Heart left ventricle (tissue), 16 donors: ENCODE measurements around the gene ADIG. TPM values are rescaled to one million over a fixed set of nuclear protein-coding genes. Genes with fewer than 3 reads are reported as not detected.

Experiments
- ATAC-seq, 4 donors: fragments of 200-7000 bp; cut with Tn5 transposase; one replicate each; pipeline ENCODE4 v1.9.1; 2020 to 2022; ENCODE audit warnings: moderate library complexity in 4 of 4, mild to moderate bottlenecking in 3 of 4, moderate number of reproducible peaks in 1 of 4
- DNase-seq, 5 donors: peaks; one replicate each; pipeline ENCODE4 v3.0.0-alpha.2; 2020
- H3K27ac ChIP-seq, 12 donors: fragments of 200-600 bp; sonication (generic) in 4 of 12; one replicate each; pipeline versions ENCODE4 v1.5.0 to v1.8.0; 2016 to 2022; ENCODE audit warnings: mild to moderate bottlenecking in 2 of 12
- H3K27me3 ChIP-seq, 9 donors: fragments of 200-600 bp; sonication (generic) in 2 of 9; one replicate each; pipeline versions ENCODE4 v1.5.1 to v1.8.0; 2016 to 2022; ENCODE audit warnings: mild to moderate bottlenecking in 3 of 9
- H3K36me3 ChIP-seq, 9 donors: fragments of 200-600 bp; sonication (generic) in 2 of 9; one replicate each; pipeline versions ENCODE4 v1.5.0 to v1.8.0; 2018 to 2022; ENCODE audit warnings: mild to moderate bottlenecking in 2 of 9
- H3K4me1 ChIP-seq, 12 donors: fragments of 200-600 bp; sonication (generic) in 4 of 12; one replicate each; pipeline versions ENCODE4 v1.5.0 to v1.8.0; 2016 to 2022; ENCODE audit warnings: mild to moderate bottlenecking in 3 of 12
- H3K4me3 ChIP-seq, 12 donors: fragments of 200-600 bp; sonication (generic) in 4 of 12; one replicate each; pipeline versions ENCODE4 v1.5.0 to v1.8.0; 2017 to 2022; ENCODE audit warnings: mild to moderate bottlenecking in 9 of 12, moderate library complexity in 4 of 12
- H3K9me3 ChIP-seq, 12 donors: fragments of 200-600 bp; sonication (generic) in 4 of 12; one replicate each; pipeline versions ENCODE4 v1.5.0 to v1.8.0; 2016 to 2022; ENCODE audit warnings: mild to moderate bottlenecking in 1 of 12
- POLR2A ChIP-seq, 2 donors: fragments of 450-650 bp; IDR thresholded peaks; one replicate each; pipeline ENCODE4 v1.6.1; 2017; ENCODE audit warnings: antibody characterized with exemption in 2 of 2, mild to moderate bottlenecking in 2 of 2, moderate library complexity in 2 of 2
- WGBS, 4 donors: extraction: QIAGEN DNeasy Blood & Tissue Kit in 2 of 4; methylation state at CpG; one replicate each; pipeline versions ENCODE4 v1.1.5 to v1.1.7; 2013 to 2018; 5-methylcytosine and 5-hydroxymethylcytosine counted together
- intact Hi-C, 10 donors: fragments of 100-400 bp; cut with DNase I; formaldehyde crosslinking; loops; one replicate each; pipeline versions ENCODE4 v1.11.1 to v1.14.2; 2022
- polyA plus RNA-seq, 2 donors: library from polyadenylated mRNA; stranded (reverse); fragments of 200-250 nt; gene quantifications; one replicate each; pipeline ENCODE4 v1.2.3, GENCODE V29; 2013
- total RNA-seq, 9 donors: library from RNA; depleted of rRNA in 2 of 9; stranded (reverse); fragments of >200 nt in 2 of 9; fragmentation: NEBNext Ultra II Directional in 3 of 9; extraction: Animal tissue kit (Norgen Biotek cat#: 25700) in 3 of 9; gene quantifications; one replicate each; pipeline versions ENCODE4 v1.1.0 to v1.2.4, GENCODE V29; 2016 to 2023
- TF ChIP-seq, protein P1 (sequence below), 12 donors: fragments of 200-600 bp; sonication (generic) in 4 of 12; IDR thresholded peaks; one replicate each; pipeline versions ENCODE4 v1.5.0 to v1.8.0; 2018 to 2022; ENCODE audit warnings: antibody characterized with exemption in 12 of 12, mild to moderate bottlenecking in 5 of 12
- donor health status: ischemic (EF 13 %, LVEDD 7.1; RV severe dilation, severe dysfunction).
- donor health status: healthy with polysubstance abuse.
- donor health status: DM: no; HTN: yes; CAD: no.
- donor health status: DM: no; HTN: no; CAD: no.
- donor health status: ischemic (EF 25% LVEDD 6.9; RV normal size, moderate dysfunction).
- donor health status: ischemic (EF 25% LVEDD 5.7; RV mildly dilated, moderate dysfunction).
- donor health status: healthy.
- donor health status: DM: yes; HTN: yes; CAD: no.
- donor health status: ischemic (EF 35%, LVEDD 5.7; RV mildly dilated, moderate dysfunction).
- donor health status: nonischemic (EF 11% LVEDD 7.7; RV severe dilation, severe dysfunction).
- donor health status: DM: yes; HTN: yes; CAD: no.
- donor health status: PGD.
- donor health status: ischemic (EF 29% LVEDD 5.4; RV normal size, mild dysfunction).
- donor health status: nonischemic (EF 23%, LVEDD 6.1; RV moderate dilation, normal function).

Gene ADIG
- total and polyA plus RNA-seq, 11 donors, result not detected

DNA sequence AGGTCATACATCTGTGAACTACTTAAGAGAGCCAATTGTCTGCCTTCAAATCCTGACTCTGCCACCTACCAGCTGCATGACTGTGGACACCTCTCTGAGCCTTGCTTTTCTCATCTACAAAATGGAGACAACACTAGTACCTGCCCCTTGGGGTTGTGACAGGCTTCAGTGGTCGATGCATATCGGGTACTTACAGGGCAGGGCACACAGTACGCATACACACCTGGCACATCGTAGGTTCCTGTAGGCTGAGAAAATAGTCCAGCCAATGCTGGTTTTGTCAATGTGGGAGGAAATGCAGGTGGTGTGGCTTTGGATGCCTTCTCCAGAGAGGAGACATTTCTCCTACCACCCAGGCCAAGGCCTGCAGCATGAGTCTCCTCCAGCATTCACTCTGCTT, 2.3 kb downstream of the ADIG start:
- Histone ChIP-seq H3K4me3 (no peak overlapping the region), H3K27ac (no peak overlapping the region), H3K27me3 (peaks cover 0 to under 1% (median 0%) of the 10 kb centered on the region in 9 donors), H3K36me3 (no peaks in the 10 kb centered on the region), H3K9me3 (no peaks in the 10 kb centered on the region), H3K4me1 (peaks cover 0 to 31% (median 14%) of the 10 kb centered on the region in 12 donors)
- TF ChIP-seq, protein P1, sequence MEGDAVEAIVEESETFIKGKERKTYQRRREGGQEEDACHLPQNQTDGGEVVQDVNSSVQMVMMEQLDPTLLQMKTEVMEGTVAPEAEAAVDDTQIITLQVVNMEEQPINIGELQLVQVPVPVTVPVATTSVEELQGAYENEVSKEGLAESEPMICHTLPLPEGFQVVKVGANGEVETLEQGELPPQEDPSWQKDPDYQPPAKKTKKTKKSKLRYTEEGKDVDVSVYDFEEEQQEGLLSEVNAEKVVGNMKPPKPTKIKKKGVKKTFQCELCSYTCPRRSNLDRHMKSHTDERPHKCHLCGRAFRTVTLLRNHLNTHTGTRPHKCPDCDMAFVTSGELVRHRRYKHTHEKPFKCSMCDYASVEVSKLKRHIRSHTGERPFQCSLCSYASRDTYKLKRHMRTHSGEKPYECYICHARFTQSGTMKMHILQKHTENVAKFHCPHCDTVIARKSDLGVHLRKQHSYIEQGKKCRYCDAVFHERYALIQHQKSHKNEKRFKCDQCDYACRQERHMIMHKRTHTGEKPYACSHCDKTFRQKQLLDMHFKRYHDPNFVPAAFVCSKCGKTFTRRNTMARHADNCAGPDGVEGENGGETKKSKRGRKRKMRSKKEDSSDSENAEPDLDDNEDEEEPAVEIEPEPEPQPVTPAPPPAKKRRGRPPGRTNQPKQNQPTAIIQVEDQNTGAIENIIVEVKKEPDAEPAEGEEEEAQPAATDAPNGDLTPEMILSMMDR (IDR thresholded peaks at IDR 0.05), result no peak
- TF ChIP-seq POLR2A (IDR thresholded peaks at IDR 0.05), result no peak
- ATAC-seq, result no peak
- intact Hi-C loops, result no loop called here
- no peak for DNase-seq
- 89 to 91% (median 89%) methylated on average over 4 of the region's 4 CpGs for WGBS, 4 donors

GRCh38 chr20:38584099-38584763, 3.2 kb downstream of the ADIG start:
- intact Hi-C loops, result no loop called here
- Histone ChIP-seq H3K36me3 (no peaks in the 10 kb centered on the region), H3K4me1 (peaks cover 0 to 26% (median 12%) of the 10 kb centered on the region in 12 donors), H3K9me3 (no peaks in the 10 kb centered on the region), H3K27ac (no peak overlapping the region), H3K4me3 (no peak overlapping the region), H3K27me3 (peaks cover 0 to 4% (median 0%) of the 10 kb centered on the region in 9 donors)
- WGBS, 4 donors, result 43 to 57% (median 55%) methylated on average over 7 of the region's 7 CpGs
- ATAC-seq (no peak), DNase-seq (no peak)
- TF ChIP-seq POLR2A (IDR thresholded peaks at IDR 0.05), result no peak
- TF ChIP-seq, protein P1 (IDR thresholded peaks at IDR 0.05), result no peak

DNA sequence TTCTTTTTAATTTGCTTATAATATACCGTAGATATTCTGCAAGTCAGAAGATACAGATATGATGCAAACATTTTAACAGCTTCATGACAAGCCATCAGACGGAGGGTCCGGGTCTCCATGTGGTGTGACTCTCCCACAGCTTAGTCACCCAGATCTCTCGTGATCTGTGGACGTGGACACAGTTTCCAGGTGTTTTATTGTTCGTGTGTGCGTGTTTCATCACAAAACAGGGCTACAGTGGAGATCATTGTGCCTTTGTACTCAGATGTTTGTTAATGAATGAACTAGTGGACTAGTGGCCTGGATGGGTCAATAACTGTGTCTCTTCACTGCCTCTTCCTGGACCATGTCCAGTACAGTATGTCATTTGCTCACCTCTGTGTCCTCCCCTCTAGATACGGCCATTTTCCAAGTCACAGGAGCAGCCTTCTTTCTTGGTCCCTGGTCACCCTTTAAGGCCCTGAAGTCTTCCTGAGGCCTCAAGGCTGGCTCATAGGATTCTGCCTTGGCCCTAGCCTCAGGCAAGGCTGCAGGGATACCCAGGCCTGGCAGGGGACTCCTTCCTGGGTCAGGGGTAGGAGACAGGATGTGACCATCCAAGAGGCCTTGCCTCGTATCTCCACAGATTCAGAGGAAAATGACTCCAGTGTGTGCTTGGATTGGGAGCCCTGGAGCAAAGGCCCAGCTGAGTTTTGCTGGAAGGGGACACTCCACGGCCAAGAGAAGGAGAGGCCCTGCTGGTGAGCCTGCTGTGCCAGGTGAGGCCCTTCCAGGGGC, 4.6 kb downstream of the ADIG start:
- Histone ChIP-seq H3K27ac (no peak overlapping the region), H3K4me1 (peaks cover 0 to 12% (median 3%) of the 10 kb centered on the region in 12 donors), H3K36me3 (no peaks in the 10 kb centered on the region), H3K27me3 (peaks cover 0 to 4% (median 0%) of the 10 kb centered on the region in 9 donors), H3K9me3 (no peaks in the 10 kb centered on the region), H3K4me3 (no peak overlapping the region)
- DNase-seq, result no peak
- no peak for ATAC-seq
- intact Hi-C loops, result no loop called here
- WGBS, 4 donors, result 80 to 86% (median 84%) methylated on average over 9 to 10 of the region's 10 CpGs
- TF ChIP-seq, protein P1 (IDR thresholded peaks at IDR 0.05), result no peak
- no peak for TF ChIP-seq POLR2A (IDR thresholded peaks at IDR 0.05)

DNA sequence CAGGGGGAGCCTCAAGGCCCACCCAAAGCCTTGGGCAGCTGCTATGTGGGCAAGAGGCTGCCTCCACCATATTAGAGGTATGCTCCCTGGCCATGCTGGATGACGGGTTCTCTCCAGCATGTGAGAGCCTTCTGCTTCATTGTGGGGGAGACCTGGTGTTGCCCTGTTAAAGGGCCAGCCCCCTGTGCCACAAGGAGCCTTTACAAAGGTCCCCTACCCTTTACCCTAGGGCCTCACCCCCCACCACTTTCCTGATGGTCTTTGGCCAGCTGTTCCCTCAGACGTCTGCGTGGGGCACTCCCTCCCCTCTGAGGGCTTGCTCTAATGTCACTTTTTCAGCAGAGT, 5.2 kb downstream of the ADIG start:
- ATAC-seq, result no peak
- Histone ChIP-seq H3K36me3 (no peaks in the 10 kb centered on the region), H3K27me3 (peaks cover 0 to 5% (median 0%) of the 10 kb centered on the region in 9 donors), H3K27ac (no peak overlapping the region), H3K4me3 (no peak overlapping the region), H3K4me1 (peaks cover 0 to 6% (median 0%) of the 10 kb centered on the region in 12 donors), H3K9me3 (no peaks in the 10 kb centered on the region)
- intact Hi-C loops, result no loop called here
- 69 to 84% (median 74%) methylated on average over 3 of the region's 3 CpGs for WGBS, 4 donors
- no peak for DNase-seq
- TF ChIP-seq, protein P1 (IDR thresholded peaks at IDR 0.05), result no peak
- no peak for TF ChIP-seq POLR2A (IDR thresholded peaks at IDR 0.05)
